Tibial nerve (tissue), 4 donors: ENCODE data around the gene HLA-DPB1. TPM values are rescaled to one million over a fixed set of nuclear protein-coding genes. Genes with fewer than 3 reads are reported as not detected.
A peak's percentile ranks its signal among the peaks of the same experiment; 100 is the strongest.

Experiments used
- DNase-seq, 2 donors: peaks; one replicate each; pipeline ENCODE4 v3.0.0-alpha.2; 2019; ENCODE audit warnings: low spot score in 2 of 2
- H3K27ac ChIP-seq, 4 donors: fragments of 200-600 bp; sonication (generic) in 3 of 4; one replicate each; pipeline ENCODE4 v1.5.1; 2017 to 2019; ENCODE audit warnings: mild to moderate bottlenecking in 1 of 4
- H3K27me3 ChIP-seq, 2 donors: fragments of 200-600 bp; sonication (generic) in 1 of 2; one replicate each; pipeline versions ENCODE4 v1.5.1 to v1.6.0; 2017 to 2019
- H3K36me3 ChIP-seq, 3 donors: fragments of 200-600 bp; sonication (generic); one replicate each; pipeline ENCODE4 v1.5.1; 2018 to 2019
- H3K4me1 ChIP-seq, 4 donors: fragments of 200-600 bp; sonication (generic) in 3 of 4; one replicate each; pipeline ENCODE4 v1.5.1; 2017 to 2019
- H3K4me3 ChIP-seq, 4 donors: fragments of 200-600 bp; sonication (generic) in 3 of 4; one replicate each; pipeline ENCODE4 v1.5.1; 2017 to 2019; ENCODE audit warnings: mild to moderate bottlenecking in 1 of 4, moderate library complexity in 1 of 4
- H3K9me3 ChIP-seq, 4 donors: fragments of 200-600 bp; sonication (generic) in 3 of 4; one replicate each; pipeline ENCODE4 v1.5.1; 2017 to 2019
- EP300 ChIP-seq, 2 donors: sonication (generic); formaldehyde crosslinking; IDR thresholded peaks; one replicate each; pipeline ENCODE4 v1.6.1; 2017; ENCODE audit warnings: antibody characterized with exemption in 2 of 2, mild to moderate bottlenecking in 1 of 2
- POLR2A ChIP-seq, 2 donors: fragments of 450-650 bp; IDR thresholded peaks; one replicate each; pipeline ENCODE4 v1.6.1; 2017; ENCODE audit warnings: antibody characterized with exemption in 2 of 2, mild to moderate bottlenecking in 2 of 2, moderate library complexity in 2 of 2
- WGBS, 2 donors: methylation state at CpG; one replicate each; pipeline ENCODE4 v1.1.5; 2018; 5-methylcytosine and 5-hydroxymethylcytosine counted together
- total RNA-seq, 4 donors: library from RNA; depleted of rRNA; stranded (reverse); fragments of >200 nt; gene quantifications; one replicate each; pipeline ENCODE4 v1.1.0, GENCODE V29; 2016
- TF ChIP-seq, protein P1 (sequence below), 5 experiments: fragments of 200-600 bp in 3 of 5; fragments of 450-650 bp in 2 of 5; sonication (generic) in 3 of 5; IDR thresholded peaks; one replicate each; pipeline ENCODE4 v1.5.1; 2016 to 2019; ENCODE audit warnings: antibody characterized with exemption in 5 of 5, mild to moderate bottlenecking in 3 of 5, moderate library complexity in 2 of 5

HLA-DPB1 gene
- total RNA-seq, 4 donors from 2014 or later: 56.5 to 121 (median 76.4) TPM

DNA sequence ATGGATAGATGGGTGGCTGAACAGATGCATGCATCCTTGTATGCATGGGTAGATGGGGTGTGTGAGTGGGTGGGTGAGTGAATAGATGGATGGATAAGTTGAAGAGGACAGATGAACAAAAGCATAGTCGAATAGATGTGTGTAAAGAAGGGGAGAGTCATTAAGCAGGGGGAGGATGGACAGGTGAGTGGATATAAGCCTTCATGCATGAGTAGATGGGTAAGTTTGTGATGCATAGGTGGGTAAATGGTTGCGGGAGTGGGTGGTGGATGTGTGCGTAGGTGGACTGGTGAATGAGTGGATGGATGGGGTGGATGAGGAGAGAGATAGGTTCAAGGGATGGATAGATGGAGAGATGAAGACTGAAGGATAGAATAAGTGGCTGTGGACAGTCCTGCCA is 29.6 kb downstream of the HLA-DPB1 start:
- no peaks in the 10 kb centered on the region for H3K36me3 ChIP-seq
- TF ChIP-seq, protein P1, sequence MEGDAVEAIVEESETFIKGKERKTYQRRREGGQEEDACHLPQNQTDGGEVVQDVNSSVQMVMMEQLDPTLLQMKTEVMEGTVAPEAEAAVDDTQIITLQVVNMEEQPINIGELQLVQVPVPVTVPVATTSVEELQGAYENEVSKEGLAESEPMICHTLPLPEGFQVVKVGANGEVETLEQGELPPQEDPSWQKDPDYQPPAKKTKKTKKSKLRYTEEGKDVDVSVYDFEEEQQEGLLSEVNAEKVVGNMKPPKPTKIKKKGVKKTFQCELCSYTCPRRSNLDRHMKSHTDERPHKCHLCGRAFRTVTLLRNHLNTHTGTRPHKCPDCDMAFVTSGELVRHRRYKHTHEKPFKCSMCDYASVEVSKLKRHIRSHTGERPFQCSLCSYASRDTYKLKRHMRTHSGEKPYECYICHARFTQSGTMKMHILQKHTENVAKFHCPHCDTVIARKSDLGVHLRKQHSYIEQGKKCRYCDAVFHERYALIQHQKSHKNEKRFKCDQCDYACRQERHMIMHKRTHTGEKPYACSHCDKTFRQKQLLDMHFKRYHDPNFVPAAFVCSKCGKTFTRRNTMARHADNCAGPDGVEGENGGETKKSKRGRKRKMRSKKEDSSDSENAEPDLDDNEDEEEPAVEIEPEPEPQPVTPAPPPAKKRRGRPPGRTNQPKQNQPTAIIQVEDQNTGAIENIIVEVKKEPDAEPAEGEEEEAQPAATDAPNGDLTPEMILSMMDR (IDR thresholded peaks at IDR 0.05): no peak
- TF ChIP-seq POLR2A (IDR thresholded peaks at IDR 0.05): no peak
- TF ChIP-seq EP300 (IDR thresholded peaks at IDR 0.05): no peak
- H3K9me3 ChIP-seq: peaks cover 0 to 20% (median 5%) of the 10 kb centered on the region in 4 donors
- no peak overlapping the region for H3K4me3 ChIP-seq
- H3K27ac ChIP-seq: no peak overlapping the region
- DNase-seq: no peak
- no peaks in the 10 kb centered on the region for H3K4me1 ChIP-seq
- H3K27me3 ChIP-seq: peaks cover 0 to 14% of the 10 kb centered on the region in 2 donors
- WGBS, 2 donors: 87 to 97% methylated on average over 3 of the region's 3 CpGs

GRCh38 chr6:33105916-33106871 is 30.4 kb downstream of the HLA-DPB1 start:
- no peak for DNase-seq
- H3K9me3 ChIP-seq: peaks cover 0 to 12% (median under 1%) of the 10 kb centered on the region in 4 donors
- no peaks in the 10 kb centered on the region for H3K36me3 ChIP-seq
- peaks cover 0 to 14% of the 10 kb centered on the region in 2 donors for H3K27me3 ChIP-seq
- no peaks in the 10 kb centered on the region for H3K4me1 ChIP-seq
- no peak overlapping the region for H3K27ac ChIP-seq
- 65 to 81% methylated on average over 9 of the region's 9 CpGs for WGBS, 2 donors
- TF ChIP-seq, protein P1 (IDR thresholded peaks at IDR 0.05): no peak
- TF ChIP-seq POLR2A (IDR thresholded peaks at IDR 0.05) (no peak), EP300 (IDR thresholded peaks at IDR 0.05) (no peak)
- no peak overlapping the region for H3K4me3 ChIP-seq

DNA sequence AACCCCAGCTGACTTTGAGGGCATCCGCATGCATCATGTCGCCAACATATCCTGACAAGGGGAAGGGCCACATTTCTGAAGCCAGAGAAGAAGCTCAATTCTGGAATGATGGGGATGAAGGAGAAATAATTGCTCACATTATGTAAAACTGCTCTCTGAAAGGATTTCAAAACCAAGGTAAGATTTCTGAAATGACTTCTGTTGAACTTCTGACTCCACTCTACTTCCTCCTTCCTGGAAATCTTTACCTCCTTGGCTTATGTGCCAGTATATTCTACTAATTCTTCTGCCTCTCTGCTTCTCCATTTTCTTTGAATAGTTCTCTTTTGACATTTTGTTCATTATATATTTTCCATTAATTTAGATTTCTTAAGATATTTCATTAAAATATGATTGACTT is 31.9 kb downstream of the HLA-DPB1 start:
- no peak for DNase-seq
- WGBS, 2 donors: 62 to 92% methylated on average over 2 of the region's 2 CpGs
- Histone ChIP-seq H3K27ac (no peak overlapping the region), H3K9me3 (no peaks in the 10 kb centered on the region), H3K27me3 (peaks cover 0 to 18% of the 10 kb centered on the region in 2 donors), H3K36me3 (no peaks in the 10 kb centered on the region), H3K4me3 (no peak overlapping the region), H3K4me1 (no peaks in the 10 kb centered on the region)
- TF ChIP-seq, protein P1 (IDR thresholded peaks at IDR 0.05): no peak
- TF ChIP-seq EP300 (IDR thresholded peaks at IDR 0.05) (no peak), POLR2A (IDR thresholded peaks at IDR 0.05) (no peak)

DNA sequence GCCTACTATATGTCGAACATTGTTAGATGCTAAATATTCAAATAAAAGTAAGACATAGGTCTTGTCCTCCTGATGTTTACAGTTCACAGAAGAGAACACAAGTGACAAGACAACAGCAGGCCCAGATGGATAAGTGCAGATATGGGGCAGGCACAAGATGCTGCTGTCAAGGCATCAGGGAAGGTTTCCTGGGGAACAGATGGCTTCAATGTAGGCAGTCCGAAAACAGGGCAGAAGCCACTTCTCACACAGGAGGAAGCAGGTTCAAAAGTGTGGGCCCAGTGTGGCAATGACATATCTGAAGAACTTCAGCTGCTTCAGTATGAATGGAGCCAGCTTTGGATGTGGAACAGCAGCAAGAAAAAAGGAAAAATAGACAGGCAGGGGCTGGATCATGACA is 32.5 kb downstream of the HLA-DPB1 start:
- peaks cover 0 to 23% of the 10 kb centered on the region in 2 donors for H3K27me3 ChIP-seq
- no peaks in the 10 kb centered on the region for H3K4me1 ChIP-seq
- H3K36me3 ChIP-seq: no peaks in the 10 kb centered on the region
- H3K27ac ChIP-seq: no peak overlapping the region
- TF ChIP-seq, protein P1 (IDR thresholded peaks at IDR 0.05): no peak
- TF ChIP-seq EP300 (IDR thresholded peaks at IDR 0.05) (no peak), POLR2A (IDR thresholded peaks at IDR 0.05) (no peak)
- WGBS, 2 donors: 75 to 80% methylated on average over 2 of the region's 2 CpGs
- no peak for DNase-seq
- no peaks in the 10 kb centered on the region for H3K9me3 ChIP-seq
- no peak overlapping the region for H3K4me3 ChIP-seq

GRCh38 chr6:33112148-33112547 is 36.4 kb downstream of the HLA-DPB1 start:
- H3K4me1 ChIP-seq: peaks cover 0 to 5% (median 2%) of the 10 kb centered on the region in 4 donors
- DNase-seq: peak in 1 of 2 donors; percentile 59
- no peak overlapping the region for H3K27ac ChIP-seq
- peaks cover 0 to 45% of the 10 kb centered on the region in 2 donors for H3K27me3 ChIP-seq
- no peaks in the 10 kb centered on the region for H3K36me3 ChIP-seq
- 18 to 19% methylated on average over 1 of the region's 1 CpG for WGBS, 2 donors
- TF ChIP-seq, protein P1 (IDR thresholded peaks at IDR 0.05): no peak
- TF ChIP-seq EP300 (IDR thresholded peaks at IDR 0.05) (no peak), POLR2A (IDR thresholded peaks at IDR 0.05) (no peak)
- H3K9me3 ChIP-seq: no peaks in the 10 kb centered on the region
- no peak overlapping the region for H3K4me3 ChIP-seq
